HG03039 (cell line): ENCODE data around the gene IL1RL2.

Source experiments
- ATAC-seq: cut with Tn5 transposase; IDR thresholded peaks from one replicate; pipeline ENCODE4 v1.9.1; 2021; ENCODE audit warnings: mild to moderate bottlenecking, moderate library complexity; ENCODE audit not compliant: unreplicated experiment

The IL1RL2 gene

GRCh38 chr2:102186791-102187495 lies at the start of gene IL1RL2:
Gene IL1RL2, plus strand, starts transcription at chr2:102187023. Its CDS starts 845 bp downstream, at chr2:102187868.
- no peak for ATAC-seq

- ATAC-seq: no peak
Observed at GRCh38 chr2:102137138-102137537, 49.7 kb upstream of the IL1RL2 start.

- no peak for ATAC-seq
Observed at GRCh38 chr2:102138331-102138730, 48.5 kb upstream of the IL1RL2 start.

- no peak for ATAC-seq
Observed at GRCh38 chr2:102139851-102140250, 47.0 kb upstream of the IL1RL2 start.

- ATAC-seq: no peak
Observed at GRCh38 chr2:102140377-102140776, 46.4 kb upstream of the IL1RL2 start.

- no peak for ATAC-seq
Observed at GRCh38 chr2:102141011-102141943, 45.5 kb upstream of the IL1RL2 start.

GRCh38 chr2:102141970-102142828 lies 44.6 kb upstream of the IL1RL2 start, which contains the start of gene IL1R1:
Gene IL1R1, plus strand, starts transcription at chr2:102142746. Its CDS starts 14,979 bp downstream, at chr2:102157725.
- ATAC-seq: no peak

- ATAC-seq: no peak
Observed at GRCh38 chr2:102142829-102143449, 43.9 kb upstream of the IL1RL2 start.

GRCh38 chr2:102143450-102143985 lies 43.3 kb upstream of the IL1RL2 start:
- no peak for ATAC-seq

- no peak for ATAC-seq
Observed at GRCh38 chr2:102144128-102144527, 42.7 kb upstream of the IL1RL2 start.

- ATAC-seq: no peak
Observed at GRCh38 chr2:102145107-102145506, 41.7 kb upstream of the IL1RL2 start.

- no peak for ATAC-seq
Observed at GRCh38 chr2:102145934-102146333, 40.9 kb upstream of the IL1RL2 start.

GRCh38 chr2:102147935-102148334 lies 38.9 kb upstream of the IL1RL2 start:
- ATAC-seq: no peak

GRCh38 chr2:102149243-102149642 lies 37.6 kb upstream of the IL1RL2 start:
- ATAC-seq: no peak

GRCh38 chr2:102149644-102150455 lies 37.0 kb upstream of the IL1RL2 start:
- no peak for ATAC-seq

- ATAC-seq: no peak
Observed at GRCh38 chr2:102154364-102154763, 32.5 kb upstream of the IL1RL2 start.

GRCh38 chr2:102154946-102155702 lies 31.7 kb upstream of the IL1RL2 start:
- ATAC-seq: no peak

GRCh38 chr2:102155703-102156515 lies 30.9 kb upstream of the IL1RL2 start:
- no peak for ATAC-seq
